NCI-H2029 (cell line): ENCODE results near the gene BORCS6.
"Not testable (repeated sequence)": the region's sequence is repeated elsewhere in the genome, so short reads cannot be mapped to it uniquely, and the experiment has no call there.

ENCODE experiments used
- DNase-seq: peaks from one replicate; lab custom pipeline; 2025; lab: John Stamatoyannopoulos, UW

Gene BORCS6

DNA sequence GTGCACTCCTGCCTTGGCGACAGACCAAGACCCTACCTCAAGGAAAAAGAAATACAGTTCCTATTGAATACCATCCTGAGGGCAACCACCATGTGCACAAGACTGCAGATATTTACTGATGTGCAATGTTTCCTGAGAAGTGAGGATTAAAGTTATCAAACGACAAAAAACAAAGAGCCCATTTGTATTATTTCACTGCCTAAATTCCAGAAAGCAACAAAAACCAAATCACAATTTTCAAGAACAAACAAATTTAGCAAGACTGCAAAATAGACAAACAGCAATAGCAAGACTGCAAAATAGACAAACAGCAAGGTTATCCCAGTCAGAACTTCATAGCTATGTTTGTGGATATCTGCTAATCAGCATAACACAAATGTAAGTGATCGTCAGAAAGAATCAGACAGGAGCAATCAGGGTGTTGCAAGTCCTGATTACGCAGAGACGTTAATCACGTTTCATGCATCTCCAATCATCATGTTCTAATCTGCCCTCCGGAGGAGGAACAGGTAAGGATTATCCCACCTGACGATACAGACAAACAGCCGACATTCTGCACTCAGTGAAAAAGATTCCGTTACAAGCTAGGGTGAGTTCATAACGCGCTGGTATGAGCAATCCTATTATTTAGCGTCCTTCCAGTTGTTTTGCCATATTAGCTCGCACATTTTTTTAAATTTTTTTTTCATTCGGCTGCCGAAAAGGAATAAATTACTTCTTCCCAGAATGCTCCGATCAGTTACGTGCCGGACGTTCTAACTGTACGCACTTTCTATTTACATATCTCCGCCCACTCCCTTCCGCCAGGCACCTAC, 16.7 kb downstream of the BORCS6 start:
- peak; percentile 79 for DNase-seq

DNA sequence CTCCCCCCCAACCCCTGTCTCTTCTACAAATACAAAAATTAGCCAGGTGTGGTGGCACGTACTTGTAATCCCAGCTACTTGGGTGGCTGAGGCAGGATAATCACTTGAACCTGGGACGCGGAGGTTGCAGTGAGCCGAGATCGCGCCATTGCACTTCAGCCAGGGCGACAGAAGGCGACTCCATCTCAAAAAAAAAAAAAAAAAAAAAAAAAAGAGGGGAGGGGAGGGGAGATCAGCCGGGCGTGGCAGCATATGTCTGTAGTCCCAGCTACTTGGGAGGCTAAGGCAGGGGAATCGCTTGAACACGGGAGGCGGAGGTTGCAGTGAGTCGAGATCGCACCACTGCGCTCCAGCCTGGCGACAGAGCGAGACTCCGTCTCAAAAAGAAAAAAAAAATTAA, 19.8 kb downstream of the BORCS6 start:
- DNase-seq = not testable (repeated sequence)

DNA sequence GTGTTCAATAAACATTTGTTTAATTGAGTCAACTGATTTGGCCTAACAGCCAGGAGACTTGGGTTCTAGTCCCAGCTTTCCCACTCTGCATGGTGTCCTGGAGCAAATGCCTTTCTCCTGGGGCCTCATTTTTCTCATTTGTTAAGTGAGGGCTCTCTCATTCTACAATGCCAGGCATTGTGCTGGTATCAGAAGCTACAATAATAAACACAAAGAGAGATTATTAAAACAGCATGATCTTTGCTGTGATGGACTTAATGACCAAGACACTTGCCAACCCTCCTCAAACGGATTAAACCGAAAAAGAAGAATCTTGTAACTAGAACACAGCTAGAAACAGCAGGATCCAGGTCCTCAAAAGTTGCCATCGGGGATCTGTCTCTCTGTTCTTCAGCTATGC, 22.5 kb downstream of the BORCS6 start:
- no peak for DNase-seq

DNA sequence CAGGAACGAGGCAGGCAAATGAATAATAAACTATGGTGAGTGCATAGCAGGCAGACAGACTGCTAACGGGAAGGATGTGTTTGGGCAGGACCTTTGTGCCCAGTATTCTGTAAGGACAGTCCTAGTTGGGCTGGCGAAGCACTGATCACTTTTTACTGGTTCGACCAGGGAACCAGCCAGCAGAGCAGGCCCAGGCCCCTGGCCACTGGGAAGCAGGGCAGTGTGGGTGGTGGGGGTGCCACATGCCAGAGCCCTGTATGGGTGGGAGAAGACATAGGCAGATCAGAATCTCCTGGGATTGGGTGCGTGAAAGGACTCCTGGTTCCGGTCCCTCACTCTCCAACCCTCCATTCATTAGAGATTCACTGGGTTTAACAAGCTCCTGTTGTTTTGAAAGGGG, 23.2 kb downstream of the BORCS6 start:
- DNase-seq = no peak

DNA sequence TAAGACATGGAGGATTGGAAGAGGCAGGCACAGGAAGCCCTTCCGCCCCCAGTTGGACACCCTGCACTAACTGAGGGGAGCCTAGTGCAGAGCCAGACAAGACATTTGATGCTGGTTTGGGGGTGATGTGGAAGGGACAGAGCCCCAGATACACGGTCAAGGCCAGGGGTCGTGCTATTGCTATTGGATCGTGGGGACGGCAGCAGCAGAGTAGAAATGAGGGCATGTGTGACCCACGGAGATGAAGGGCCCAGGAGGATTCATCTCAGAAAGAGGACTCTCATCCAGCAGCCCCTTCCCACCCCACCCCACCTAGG, 25.2 kb downstream of the BORCS6 start:
- DNase-seq = no peak

DNA sequence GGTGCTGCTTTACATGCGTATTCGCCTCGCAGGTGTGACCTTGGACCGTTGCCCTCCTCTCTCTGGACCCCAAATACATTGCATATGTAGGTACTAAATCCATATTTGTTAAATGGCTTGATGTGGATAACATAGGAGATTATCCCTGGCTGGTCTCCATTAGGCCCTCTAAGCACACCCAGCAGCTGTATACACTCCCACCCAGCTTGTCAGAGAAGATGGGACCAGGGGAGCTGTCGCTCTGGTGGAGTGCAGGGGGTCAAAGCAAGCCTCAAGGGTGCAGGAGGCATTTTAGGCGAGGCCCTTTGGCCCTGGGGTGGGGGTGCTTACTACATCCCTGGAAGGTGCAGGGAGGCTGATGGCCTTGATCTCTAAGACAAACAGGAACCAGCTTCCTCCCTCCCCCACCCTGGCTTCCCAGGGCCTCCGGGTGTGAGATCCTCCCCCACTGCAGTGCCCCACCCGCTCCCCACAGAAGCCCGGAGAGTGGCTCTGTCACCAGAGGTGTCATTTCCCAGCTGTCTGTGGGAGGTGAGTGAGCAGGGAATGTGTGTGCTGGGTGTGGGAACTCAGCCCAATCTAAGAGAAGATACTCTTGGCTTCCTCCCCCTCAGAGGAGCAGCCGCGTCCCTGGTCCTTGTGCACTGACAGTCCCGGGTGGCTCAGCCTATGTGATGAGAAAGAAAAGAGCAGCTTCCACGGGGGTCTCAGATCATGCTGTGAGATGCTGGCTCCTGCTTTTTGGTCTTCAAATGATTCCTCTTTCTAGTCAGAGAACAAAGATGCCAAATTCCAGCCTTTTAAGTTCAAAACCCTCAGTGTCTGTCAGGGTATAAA, 25.8 kb downstream of the BORCS6 start:
- DNase-seq = no peak

DNA sequence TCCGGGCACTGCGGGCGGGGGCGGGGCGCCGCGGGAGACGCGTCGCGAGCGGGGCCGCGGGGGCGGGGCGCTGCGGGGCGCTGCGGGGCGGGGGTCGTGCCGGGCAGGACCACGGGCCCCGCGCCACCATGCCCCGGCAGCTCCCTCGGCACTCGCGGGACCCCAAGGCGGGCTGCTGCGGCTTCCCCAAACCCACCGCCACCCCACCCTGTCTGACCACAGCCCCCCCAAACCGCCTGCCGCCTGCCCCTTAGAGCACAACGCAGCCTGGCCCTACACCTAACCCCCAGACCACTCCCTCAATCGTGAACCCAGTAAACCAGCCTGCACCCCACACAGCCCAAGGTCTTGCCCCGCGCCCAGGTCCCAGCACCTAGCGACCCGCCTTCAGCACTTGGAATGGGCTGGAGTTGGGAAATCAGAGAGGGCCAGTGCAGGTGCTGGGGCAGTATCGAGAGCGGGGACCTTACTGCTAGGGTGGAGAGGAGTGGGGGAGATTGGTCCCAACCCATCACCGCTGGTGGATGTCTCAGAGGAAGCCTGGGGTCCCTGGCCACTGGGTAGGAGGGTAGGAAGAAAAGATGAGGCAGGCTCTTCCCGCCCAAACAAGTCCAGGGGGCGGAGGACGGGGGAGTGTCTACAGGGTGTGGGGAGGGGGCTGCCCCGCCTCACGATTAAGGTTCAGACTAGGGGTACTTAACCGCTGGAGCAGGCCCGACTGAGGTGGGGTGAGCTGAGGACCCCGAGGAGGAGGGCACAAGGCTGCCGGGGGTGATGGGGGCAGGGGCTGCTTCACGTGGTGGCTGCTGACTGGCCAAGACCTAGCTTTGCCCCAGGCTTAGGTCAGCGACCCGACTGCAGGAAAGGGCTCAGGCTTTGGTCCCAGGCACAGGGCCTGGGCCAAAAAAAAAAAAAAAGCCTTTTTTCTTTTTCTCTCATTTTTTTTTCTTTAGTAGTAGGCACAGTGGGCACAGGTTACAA, 26.7 kb downstream of the BORCS6 start:
- DNase-seq = no peak

DNA sequence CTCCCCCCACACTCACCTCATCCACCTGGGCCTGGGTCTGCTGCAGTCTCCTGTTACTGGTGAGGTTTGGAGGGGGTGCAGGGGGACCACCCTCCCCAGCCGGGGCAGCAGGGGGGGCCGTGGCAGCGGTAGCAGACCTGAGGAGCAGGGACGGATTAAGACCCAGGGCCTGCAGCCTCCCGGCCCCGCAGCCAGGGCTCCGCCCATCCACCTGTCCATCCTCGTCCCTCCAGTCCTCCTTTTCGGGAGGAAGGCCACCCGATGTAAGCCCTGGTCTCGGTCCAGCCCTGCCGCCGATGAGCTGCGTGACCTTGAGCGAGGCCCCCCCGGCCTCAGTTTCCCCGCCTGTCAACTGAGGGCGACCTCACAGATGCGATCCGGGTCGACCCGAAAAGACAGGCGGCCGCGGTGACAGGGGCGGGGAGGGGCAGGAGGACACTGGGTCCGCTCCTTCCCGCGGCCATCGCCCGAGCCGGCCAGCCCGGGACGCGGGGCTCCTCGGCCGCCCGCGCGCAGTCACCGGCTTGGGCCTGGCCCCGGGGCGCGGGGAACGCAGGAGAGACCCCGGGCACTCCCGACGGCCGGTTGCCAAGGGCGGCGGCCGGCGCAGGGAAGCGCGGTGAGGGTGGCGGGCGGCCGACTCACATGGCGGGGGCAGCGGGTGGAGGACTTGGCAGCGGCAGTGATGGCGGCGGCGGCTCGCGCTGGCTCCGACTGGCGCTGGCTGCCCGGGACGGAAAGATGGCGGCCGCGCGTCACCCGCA, 27.6 kb downstream of the BORCS6 start, which contains the start of gene VAMP2:
VAMP2 (minus strand) TSS at position 716 of the 764 bp plus-strand sequence; CDS start at position 647, 69 bp downstream.
- DNase-seq = peak; percentile 44

DNA sequence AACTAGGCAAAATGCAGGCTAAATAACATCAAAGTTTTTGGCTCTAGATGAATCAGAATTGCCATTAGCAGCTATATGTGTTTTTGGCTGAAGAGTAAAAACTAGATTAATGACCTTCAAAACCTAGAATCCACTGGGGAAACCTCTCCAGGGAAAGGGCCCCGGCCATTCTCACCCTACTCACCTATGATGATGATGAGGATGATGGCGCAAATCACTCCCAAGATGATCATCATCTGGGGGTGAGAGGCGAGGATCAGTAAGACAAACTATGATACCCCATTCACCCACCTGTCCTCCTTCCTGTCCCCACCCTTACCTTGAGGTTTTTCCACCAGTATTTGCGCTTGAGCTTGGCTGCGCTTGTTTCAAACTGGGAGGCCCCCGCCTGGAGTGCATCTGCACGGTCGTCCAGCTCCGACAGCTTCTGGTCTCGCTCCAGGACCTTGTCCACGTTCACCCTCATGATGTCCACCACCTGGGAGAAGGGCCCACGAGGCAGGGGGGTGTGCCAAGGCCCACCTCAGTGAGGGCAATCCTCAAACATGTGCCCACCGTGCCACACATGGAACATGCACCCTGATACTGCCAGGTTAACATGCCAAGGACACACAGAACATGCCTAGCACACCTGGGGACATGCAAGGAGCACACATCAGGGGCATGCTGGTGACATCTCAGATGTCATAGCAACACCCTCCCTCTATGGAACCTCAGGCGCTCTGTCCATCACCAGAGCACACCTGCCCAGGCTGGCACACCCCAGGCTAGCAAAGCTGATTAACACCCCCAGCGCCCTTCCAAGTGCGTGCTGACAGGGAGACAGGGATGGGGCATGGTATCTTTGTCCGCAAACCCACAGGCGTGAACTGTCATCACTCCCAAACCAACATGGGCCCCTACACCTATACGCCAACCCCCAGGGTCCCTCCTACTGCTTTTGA, 28.4 kb downstream of the BORCS6 start:
- DNase-seq = no peak

DNA sequence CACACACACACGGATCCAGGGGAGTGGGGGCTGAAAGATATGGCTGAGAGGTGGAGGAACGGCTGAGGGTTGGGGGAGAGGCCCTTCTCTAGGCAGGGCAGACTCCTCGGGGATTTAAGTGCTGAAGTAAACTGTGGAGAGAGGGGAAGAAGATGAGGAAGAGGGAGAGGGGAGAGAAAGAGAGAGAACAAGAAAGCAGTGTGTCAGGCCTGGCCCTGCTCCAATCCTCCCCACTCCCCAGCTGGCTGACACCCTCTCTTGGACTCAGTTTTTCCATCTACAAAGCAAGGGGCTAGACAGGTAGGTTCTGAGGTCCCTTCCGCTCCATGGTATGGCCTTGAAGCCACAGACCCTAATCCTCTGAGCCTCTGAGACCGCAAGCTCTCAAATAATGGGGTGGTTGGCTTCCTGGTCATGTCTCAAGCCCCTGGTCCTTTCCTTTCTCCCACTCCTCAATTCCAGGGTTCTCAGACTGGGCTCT, 29.2 kb downstream of the BORCS6 start:
- no peak for DNase-seq

DNA sequence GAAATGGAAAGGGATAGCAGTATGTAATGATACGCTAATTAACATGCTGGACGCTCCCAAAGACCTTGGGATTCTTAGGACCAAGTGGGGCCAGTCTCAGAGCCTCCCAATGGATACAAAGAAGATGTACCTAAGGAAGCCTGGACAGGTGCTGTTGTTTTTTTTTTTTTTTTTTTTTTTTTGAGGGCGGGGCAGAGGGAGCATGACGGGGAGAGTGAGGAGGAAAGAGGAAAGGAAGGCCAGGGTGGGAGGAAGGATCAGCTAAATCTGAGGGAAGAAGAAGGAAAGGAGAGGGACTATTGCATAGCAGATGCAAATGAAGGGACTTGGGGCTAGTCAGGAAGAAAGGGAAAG, 29.8 kb downstream of the BORCS6 start:
- no peak for DNase-seq

DNA sequence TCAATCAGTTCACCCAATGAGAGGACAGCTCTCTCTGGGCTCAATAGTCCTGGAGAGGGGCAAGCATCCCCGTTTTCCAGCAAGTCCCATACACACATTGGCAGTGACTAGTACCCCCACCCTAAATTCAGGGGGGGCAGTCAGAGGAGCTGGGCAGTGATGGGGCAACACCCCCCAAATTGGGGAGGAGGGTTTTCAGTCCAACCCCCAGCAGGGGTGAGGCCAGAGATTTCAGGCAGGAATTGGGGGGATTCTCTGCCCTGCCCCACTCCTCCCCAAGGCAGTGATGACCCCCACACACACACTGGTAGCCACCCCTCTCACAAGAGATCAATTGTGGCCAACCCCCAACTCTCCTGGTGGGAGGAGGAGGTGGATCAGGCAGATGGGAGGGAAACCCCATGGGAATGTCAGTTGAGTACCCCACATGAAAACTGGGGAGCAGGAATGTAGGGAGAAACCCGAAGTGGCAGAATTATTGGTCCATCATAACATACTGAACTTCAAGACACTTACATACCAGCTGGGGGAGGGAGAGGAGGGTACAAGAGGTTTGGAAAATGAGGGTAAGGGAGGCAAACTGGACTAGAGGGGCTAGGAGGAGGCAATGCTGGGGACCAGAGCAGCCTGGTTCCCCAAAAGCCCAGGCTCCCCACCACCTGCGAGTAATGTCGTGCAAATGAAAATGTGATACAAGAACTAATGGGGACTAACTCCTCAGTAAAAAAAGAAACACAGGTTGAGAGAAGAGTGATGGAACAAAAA, 30.3 kb downstream of the BORCS6 start:
- DNase-seq = no peak

DNA sequence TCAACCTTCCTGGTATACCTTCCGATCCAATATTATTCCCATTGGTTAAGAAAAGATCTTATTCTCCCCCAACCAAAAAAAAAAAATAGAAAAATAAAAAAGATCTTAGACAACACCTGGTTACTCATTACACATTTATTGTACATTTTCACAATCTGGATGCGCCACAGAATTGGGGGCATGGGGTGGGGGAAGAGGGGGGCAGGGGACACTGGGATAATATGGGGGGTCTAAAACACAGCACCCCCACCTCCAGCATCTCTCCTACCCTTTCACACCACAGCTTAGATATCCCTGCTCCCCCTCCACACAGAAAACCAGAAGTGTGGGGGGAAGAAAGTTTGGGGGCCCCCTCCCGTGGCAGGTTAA, 31.0 kb downstream of the BORCS6 start:
- no peak for DNase-seq

DNA sequence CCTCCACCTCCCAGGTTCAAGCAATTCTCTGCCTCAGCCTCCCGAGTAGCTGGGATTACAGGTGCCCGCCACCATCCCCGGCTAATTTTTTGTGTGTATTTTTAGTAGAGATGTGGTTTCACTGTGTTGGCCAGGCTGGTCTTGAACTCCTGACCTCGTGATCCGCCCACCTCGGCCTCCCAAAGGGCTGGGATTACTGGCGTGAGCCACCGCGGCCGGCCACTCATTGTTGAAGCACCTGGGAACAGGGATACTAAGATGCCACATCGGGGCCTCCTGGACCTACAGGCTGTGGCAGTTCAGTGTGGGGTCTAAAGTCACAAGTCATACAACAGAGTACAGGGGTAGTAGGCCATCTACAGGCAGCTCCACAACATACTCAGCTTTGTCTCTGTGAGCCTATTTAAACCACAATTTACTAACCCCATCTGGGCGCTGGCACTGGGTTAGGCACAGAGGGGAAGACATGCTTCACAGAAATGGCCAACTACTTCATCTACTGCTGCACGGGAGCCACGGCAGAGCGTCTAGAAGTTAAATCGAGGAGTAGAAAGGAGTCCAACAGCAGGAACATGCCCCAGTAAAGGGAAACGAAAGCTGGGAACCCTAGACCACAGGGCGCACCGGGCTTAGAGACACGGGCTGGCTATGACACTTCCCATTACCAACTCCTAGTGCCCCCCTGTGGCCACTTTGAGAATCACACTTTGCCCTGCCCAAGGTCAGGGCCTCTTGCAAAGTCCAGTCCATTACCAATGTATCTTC, 31.5 kb downstream of the BORCS6 start:
- DNase-seq = peak; percentile 55

DNA sequence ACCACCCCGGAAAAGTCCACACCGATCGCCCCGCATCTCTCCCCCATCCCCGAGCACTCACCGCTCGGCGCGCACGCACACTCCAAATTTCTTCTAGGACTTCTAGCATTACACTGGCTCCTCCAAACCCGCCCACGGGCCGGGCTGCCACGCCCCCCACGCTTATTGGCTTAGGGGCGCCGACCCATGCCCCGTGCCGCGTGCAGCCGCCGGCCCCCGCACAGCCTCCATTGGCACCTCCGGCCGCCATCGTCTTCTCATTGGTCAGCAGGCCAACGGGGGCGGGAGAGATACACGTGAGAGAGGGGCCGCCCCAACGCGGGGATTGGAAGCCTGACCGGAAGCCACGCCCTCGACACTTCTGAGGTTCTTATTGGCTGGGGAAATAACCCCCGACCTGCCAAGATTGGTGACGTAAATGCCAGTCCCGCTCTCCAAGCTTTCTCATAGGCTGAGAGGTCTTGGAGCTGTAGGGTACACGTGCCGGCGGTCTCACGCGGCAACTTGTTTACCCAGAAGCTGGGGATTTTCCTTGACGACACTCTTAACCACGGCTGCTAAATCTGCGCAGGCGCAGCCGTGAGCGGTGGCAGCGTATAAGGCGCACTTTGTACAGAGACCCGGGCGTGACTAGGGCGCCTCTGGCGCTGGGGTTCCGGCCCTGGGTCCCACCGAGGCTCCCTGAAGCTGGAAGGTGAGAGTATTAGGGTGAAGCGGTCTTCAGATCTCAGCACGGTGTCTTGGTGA, 33.6 kb downstream of the BORCS6 start:
- DNase-seq = peak; percentile 97

DNA sequence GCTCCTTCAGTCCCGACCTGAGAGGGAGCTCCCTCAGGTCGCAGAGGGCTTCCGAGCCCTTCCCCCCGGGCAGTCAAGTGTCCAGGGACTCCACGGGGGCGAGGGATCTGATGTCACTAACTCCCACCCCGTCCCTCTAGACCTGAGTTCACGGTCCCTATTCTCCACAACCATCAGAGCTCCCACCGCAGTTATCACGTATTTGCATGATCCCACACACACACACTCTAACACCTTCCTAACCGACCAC, 34.1 kb downstream of the BORCS6 start:
- no peak for DNase-seq

DNA sequence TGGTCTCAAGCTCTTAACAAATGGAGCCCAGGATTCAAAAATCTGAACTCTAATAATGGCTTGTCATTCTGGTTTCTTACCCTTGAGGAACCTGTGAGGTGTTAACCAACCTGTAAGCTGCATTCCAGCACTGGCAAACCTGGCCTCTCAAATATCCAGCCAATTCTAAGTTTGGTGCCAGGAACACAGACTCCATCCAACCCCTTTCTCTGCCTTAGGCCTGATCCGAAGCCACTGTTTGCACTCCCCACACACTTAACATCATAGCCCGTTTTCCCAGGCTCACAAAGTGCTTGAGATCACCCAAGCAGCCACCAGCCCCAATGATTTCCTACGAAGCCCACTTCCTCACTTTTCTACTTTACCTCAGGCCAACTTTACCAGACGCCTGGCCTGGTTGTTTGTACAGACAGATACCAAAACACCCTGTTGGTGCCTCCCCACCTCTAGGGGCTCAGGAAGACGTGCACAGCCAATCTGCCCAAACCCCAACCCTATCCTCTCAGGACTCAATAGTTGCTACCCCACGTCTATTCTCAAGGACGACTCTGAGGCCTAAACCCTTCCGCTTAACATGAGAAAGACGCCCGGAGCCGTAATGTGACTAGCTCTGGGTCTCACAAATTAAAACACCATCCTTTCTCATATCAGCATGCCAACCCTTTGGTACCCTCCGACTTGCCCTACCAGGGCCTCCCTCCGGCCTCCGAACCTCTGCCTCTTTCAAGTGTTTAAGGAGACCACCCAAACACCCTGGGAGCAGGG, 34.6 kb downstream of the BORCS6 start:
- DNase-seq = no peak
